NCI-H2081 treated with DMSO at 0.1 percent for 48 hours (cell line): ENCODE results near the gene EMX1.

ENCODE experiments used
- DNase-seq: peaks from one replicate; lab custom pipeline; 2025; lab: John Stamatoyannopoulos, UW

EMX1 gene

GRCh38 chr2:72981536-72981935 lies 64.2 kb downstream of the EMX1 start:
- DNase-seq = no peak

DNA sequence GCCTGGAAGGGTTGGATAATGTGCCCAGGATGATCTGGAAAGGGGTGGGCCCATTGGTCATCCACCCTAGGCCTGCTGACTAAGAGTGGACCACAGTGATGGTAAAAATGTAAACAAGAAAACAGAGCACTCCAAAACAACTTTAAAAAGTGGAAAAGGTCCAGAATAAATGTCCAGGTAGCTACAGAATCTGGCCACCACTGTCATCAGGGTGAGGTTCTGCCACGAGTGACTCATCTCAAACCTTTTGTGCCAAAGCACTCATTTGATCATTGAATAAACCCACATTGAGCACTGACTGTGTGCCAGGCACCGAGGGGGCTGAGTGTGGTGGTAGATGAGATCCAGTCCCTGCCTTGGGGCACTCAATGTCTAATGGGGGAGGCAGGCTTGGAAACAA lies 64.9 kb downstream of the EMX1 start:
- no peak for DNase-seq

GRCh38 chr2:72982781-72983499 lies 65.6 kb downstream of the EMX1 start:
- no peak for DNase-seq

DNA sequence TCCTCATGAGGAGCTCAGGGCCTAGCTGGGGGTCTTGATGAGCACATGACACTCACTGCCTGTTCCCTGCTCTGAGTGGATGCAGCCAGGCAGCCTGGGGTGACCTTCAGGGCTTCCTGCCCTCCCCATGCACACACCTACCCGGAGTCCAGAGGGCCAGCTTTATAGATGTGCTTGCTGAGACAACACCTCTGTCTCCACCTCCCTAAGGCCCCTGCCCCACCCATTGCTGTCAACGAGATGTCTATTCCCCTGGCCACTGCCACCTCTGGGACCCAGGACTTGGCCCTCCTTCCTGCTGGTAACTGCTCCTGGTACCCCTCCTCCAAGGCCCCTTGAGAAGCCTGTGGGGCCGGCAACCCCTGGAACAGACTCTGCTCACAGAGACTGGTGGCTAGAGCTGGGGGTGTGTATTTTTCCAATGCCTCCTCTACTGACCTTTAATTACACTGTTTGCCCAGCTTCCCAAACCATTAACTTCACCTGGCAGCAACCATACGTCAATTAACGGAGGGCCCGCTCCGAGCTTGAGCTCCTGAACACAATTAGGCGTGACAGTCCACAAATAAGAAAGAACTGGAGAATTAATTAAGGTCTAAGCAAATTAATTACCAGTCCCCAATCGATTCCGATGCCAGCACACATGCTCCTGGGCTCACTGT lies 66.3 kb downstream of the EMX1 start:
- DNase-seq = peak; percentile 22

GRCh38 chr2:72984172-72984671 lies 66.9 kb downstream of the EMX1 start:
- no peak for DNase-seq
